WTC11 (cell line): ENCODE results near the gene MYOC. TPM values are rescaled to one million over a fixed set of nuclear protein-coding genes. Genes with fewer than 3 reads are reported as not detected.

ENCODE experiments used
- ATAC-seq: fragments of 200-7000 bp; cut with Tn5 transposase; 2 replicates; pipeline ENCODE4 v1.10.0; 2021; ENCODE audit warnings: mild to moderate bottlenecking, moderate library complexity
- CTCF ChIA-PET: fragments of 300-600 bp; sonication (Branson Sonifier 250); formaldehyde crosslinking; loops from one replicate; lab custom pipeline; 2021; ENCODE audit warnings: antibody characterized with exemption; lab: Charles Lee
- POLR2A ChIA-PET: fragments of 350-600 bp; sonication (Branson Sonifier 250); formaldehyde crosslinking; loops from one replicate; lab custom pipeline; 2021; ENCODE audit warnings: antibody characterized with exemption; lab: Charles Lee
- DNase-seq: peaks from one replicate; pipeline ENCODE4 v3.0.0; 2021; ENCODE audit warnings: low spot score
- H3K27ac Mint-ChIP-seq: 2 replicates; pipeline ENCODE4 v1.8.0; 2021; ENCODE audit warnings: mixed read lengths
- H3K27me3 Mint-ChIP-seq: 2 replicates; pipeline ENCODE4 v1.8.0; 2021; ENCODE audit warnings: low read depth, mild to moderate bottlenecking, moderate library complexity, mixed read lengths
- H3K36me3 Mint-ChIP-seq: 2 replicates; pipeline ENCODE4 v1.8.0; 2021; ENCODE audit warnings: mixed read lengths
- H3K4me1 Mint-ChIP-seq: 2 replicates; pipeline ENCODE4 v1.8.0; 2022; ENCODE audit warnings: mixed read lengths
- H3K4me3 Mint-ChIP-seq: 2 replicates; pipeline ENCODE4 v1.8.0; 2021; ENCODE audit warnings: mild to moderate bottlenecking, moderate library complexity, mixed read lengths
- H3K9me3 Mint-ChIP-seq: 2 replicates; pipeline ENCODE4 v1.8.0; 2021; ENCODE audit warnings: mixed read lengths
- TEAD4 ChIP-seq: sonication (generic); formaldehyde crosslinking; IDR thresholded peaks from 2 replicates; pipeline ENCODE4 v1.8.0; 2022; ENCODE audit warnings: mild to moderate bottlenecking, missing genetic modification reagents
- TP53 ChIP-seq: sonication (generic); formaldehyde crosslinking; IDR thresholded peaks from 2 replicates; pipeline ENCODE4 v1.8.1; 2023; ENCODE audit warnings: mild to moderate bottlenecking, missing genetic modification reagents
- ZNF396 ChIP-seq: fragments of 250-450 bp; sonication (Bioruptor Pico); IDR thresholded peaks from 2 replicates; pipeline ENCODE4 v1.8.0; 2021; ENCODE audit warnings: mild to moderate bottlenecking, moderate library complexity, borderline replicate concordance
- total RNA-seq: library from RNA; stranded (reverse); gene quantifications from 3 replicates; pipeline ENCODE4 v1.2.3, GENCODE V29; 2021
- TF ChIP-seq, protein P1 (sequence below): fragments of 250-450 bp; sonication (Bioruptor Pico); IDR thresholded peaks from 2 replicates; pipeline ENCODE4 v1.9.0; 2021; ENCODE audit warnings: moderate library complexity, mild to moderate bottlenecking, inconsistent platforms, borderline replicate concordance
- TF ChIP-seq, protein P2 (sequence below): sonication (generic); formaldehyde crosslinking; IDR thresholded peaks from 2 replicates; pipeline ENCODE4 v1.8.0; 2022; ENCODE audit warnings: mild to moderate bottlenecking, missing genetic modification reagents

The MYOC gene
- total RNA-seq, 1 experiment from 2014 or later: not detected

DNA sequence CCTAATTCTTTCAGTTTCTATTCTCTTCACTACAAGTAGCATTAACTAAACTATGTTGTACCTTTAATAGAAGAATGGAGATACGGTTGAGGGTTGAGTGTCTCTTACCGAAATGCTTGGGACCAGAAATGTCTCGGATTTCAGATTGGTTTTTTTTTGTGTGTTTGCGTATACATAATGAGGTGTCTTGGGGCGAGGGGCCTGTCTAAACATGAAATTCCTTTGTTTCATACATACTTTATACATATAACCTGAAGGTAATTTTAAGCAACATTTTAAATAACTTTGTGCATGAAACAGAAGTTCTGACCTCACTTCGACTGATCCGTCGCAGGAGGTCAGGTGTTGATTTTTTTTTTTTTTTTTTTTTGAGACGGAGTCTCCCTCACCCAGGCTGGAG, 66.8 kb downstream of the MYOC start:
- Mint-ChIP-seq H3K4me1 (no peaks in the 10 kb centered on the region), H3K4me3 (no peak overlapping the region), H3K36me3 (peaks cover 70% of the 10 kb centered on the region), H3K9me3 (no peaks in the 10 kb centered on the region), H3K27ac (0 out of 2 replicates have a peak overlapping the region, but pooled peaks have one; percentile 44), H3K27me3 (no peaks in the 10 kb centered on the region)
- DNase-seq: no peak
- ChIA-PET POLR2A (interaction anchor here (0.6 kb wide), 1 partner anchor 1587 kb away, joined by 3 read pairs; no protein-coding TSS in a partner anchor), CTCF (no interaction called here)
- TF ChIP-seq TEAD4 (CRISPR knock-in tag) (no peak), TP53 (CRISPR knock-in tag) (no peak), ZNF396 (CRISPR knock-in tag) (no peak)
- TF ChIP-seq, protein P1, sequence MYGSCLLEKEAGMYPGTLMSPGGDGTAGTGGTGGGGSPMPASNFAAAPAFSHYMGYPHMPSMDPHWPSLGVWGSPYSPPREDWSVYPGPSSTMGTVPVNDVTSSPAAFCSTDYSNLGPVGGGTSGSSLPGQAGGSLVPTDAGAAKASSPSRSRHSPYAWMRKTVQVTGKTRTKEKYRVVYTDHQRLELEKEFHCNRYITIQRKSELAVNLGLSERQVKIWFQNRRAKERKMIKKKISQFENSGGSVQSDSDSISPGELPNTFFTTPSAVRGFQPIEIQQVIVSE (CRISPR knock-in tag): no peak
- TF ChIP-seq, protein P2, sequence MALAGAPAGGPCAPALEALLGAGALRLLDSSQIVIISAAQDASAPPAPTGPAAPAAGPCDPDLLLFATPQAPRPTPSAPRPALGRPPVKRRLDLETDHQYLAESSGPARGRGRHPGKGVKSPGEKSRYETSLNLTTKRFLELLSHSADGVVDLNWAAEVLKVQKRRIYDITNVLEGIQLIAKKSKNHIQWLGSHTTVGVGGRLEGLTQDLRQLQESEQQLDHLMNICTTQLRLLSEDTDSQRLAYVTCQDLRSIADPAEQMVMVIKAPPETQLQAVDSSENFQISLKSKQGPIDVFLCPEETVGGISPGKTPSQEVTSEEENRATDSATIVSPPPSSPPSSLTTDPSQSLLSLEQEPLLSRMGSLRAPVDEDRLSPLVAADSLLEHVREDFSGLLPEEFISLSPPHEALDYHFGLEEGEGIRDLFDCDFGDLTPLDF: no peak
- no peak for ATAC-seq

Other genes starting within 250 kb of the MYOC start
- 199 to 236 TPM (median 203 TPM) in 3 replicates for gene PRRC2C, start 167.2 kb downstream of the MYOC start, total RNA-seq
- gene MYOCOS, start 30.4 kb downstream of the MYOC start, total RNA-seq: not detected in 3 replicates
- gene VAMP4, start 89.4 kb upstream of the MYOC start, total RNA-seq: 8.9 to 11.4 TPM (median 9.4 TPM) in 3 replicates
- gene METTL13, start 129.0 kb upstream of the MYOC start, total RNA-seq: 40.4 to 46.5 TPM (median 43.6 TPM) in 3 replicates
- gene DNM3, start 188.8 kb upstream of the MYOC start, total RNA-seq: 0.99 to 1.9 TPM (median 1.6 TPM) in 3 replicates